HepG2 (cell line): ENCODE results near the gene CHMP1A. TPM values are rescaled to one million over a fixed set of nuclear protein-coding genes. Genes with fewer than 3 reads are reported as not detected.

Experiments used
- CTCF ChIP-seq: sonication (generic); formaldehyde crosslinking; IDR thresholded peaks from 2 replicates; pipeline ENCODE4 v1.5.0; 2020; ENCODE audit warnings: mild to moderate bottlenecking, missing genetic modification reagents, moderate library complexity
- GZF1 ChIP-seq: sonication (generic); formaldehyde crosslinking; IDR thresholded peaks from 2 replicates; pipeline ENCODE4 v1.5.1; 2020; ENCODE audit warnings: mild to moderate bottlenecking, missing genetic modification reagents
- HCFC1 ChIP-seq: fragments of 150-350 bp; IDR thresholded peaks from 2 replicates; pipeline ENCODE4 v1.6.1; 2014; ENCODE audit warnings: low read depth, low read length
- HOXA9 ChIP-seq: sonication (generic); formaldehyde crosslinking; IDR thresholded peaks from 2 replicates; pipeline ENCODE4 v1.8.1; 2022; ENCODE audit warnings: missing genetic modification reagents, mild to moderate bottlenecking, moderate library complexity, borderline replicate concordance
- MLX ChIP-seq: IDR thresholded peaks from 2 replicates; pipeline ENCODE4 v1.6.1; 2016
- NFATC3 ChIP-seq: sonication (generic); formaldehyde crosslinking; IDR thresholded peaks from 2 replicates; pipeline ENCODE4 v1.5.1; 2020; ENCODE audit warnings: mild to moderate bottlenecking, missing genetic modification reagents
- SMARCE1 ChIP-seq: fragments of 450-650 bp; IDR thresholded peaks from 2 replicates; pipeline ENCODE4 v1.6.1; 2017; ENCODE audit warnings: borderline replicate concordance
- TAF1 ChIP-seq: sonication (generic); formaldehyde crosslinking; IDR thresholded peaks from 2 replicates; pipeline ENCODE4 v1.4.0; 2020; ENCODE audit warnings: missing genetic modification reagents
- ZNF142 ChIP-seq: sonication (generic); formaldehyde crosslinking; IDR thresholded peaks from 2 replicates; pipeline ENCODE4 v1.4.0; 2020; ENCODE audit warnings: missing genetic modification reagents
- ZNF18 ChIP-seq: sonication (generic); formaldehyde crosslinking; IDR thresholded peaks from 2 replicates; pipeline ENCODE4 v1.8.0; 2022; ENCODE audit warnings: mild to moderate bottlenecking, missing genetic modification reagents; ENCODE audit not compliant: insufficient replicate concordance
- ZNF274 ChIP-seq: sonication (generic); formaldehyde crosslinking; IDR thresholded peaks from 2 replicates; pipeline ENCODE4 v1.5.1; 2020; ENCODE audit warnings: mild to moderate bottlenecking, missing genetic modification reagents
- ZNF556 ChIP-seq: sonication (generic); formaldehyde crosslinking; IDR thresholded peaks from 2 replicates; pipeline ENCODE4 v1.4.0; 2020; ENCODE audit warnings: mild to moderate bottlenecking, missing genetic modification reagents, borderline replicate concordance
- ZNF576 ChIP-seq: sonication (generic); formaldehyde crosslinking; IDR thresholded peaks from 2 replicates; pipeline ENCODE4 v1.4.0; 2020; ENCODE audit warnings: mild to moderate bottlenecking, missing genetic modification reagents
- ZNF580 ChIP-seq: IDR thresholded peaks from 2 replicates; pipeline ENCODE4 v1.6.1; 2016; ENCODE audit warnings: low read depth, borderline replicate concordance
- ZNF782 ChIP-seq: sonication (generic); formaldehyde crosslinking; IDR thresholded peaks from 2 replicates; pipeline ENCODE4 v1.4.0; 2020; ENCODE audit warnings: missing genetic modification reagents, mild to moderate bottlenecking, borderline replicate concordance
- ZSCAN29 ChIP-seq: sonication (generic); formaldehyde crosslinking; conservative IDR thresholded peaks from 2 replicates; pipeline ENCODE4 v1.4.0; 2020; ENCODE audit warnings: mild to moderate bottlenecking, missing genetic modification reagents
- polyA plus RNA-seq, 8 experiments: library from polyadenylated mRNA; depleted of rRNA in 3 of 8; stranded (reverse) in 7 of 8; unstranded in 1 of 8; fragments of >200 nt; fragmentation: Illumina TruSeq in 4 of 8; extraction: Trizol in 4 of 8; gene quantifications; 2 replicates each; pipeline versions ENCODE4 v1.2.1 to v1.2.3, GENCODE V29; 2011 to 2016; ENCODE audit warnings: low read depth in 4 of 8, missing spikeins in 1 of 8, mixed read lengths in 1 of 8; ENCODE audit not compliant: insufficient read depth in 1 of 8
- total RNA-seq, 5 experiments: library from RNA; depleted of rRNA; stranded (reverse); fragments of >200 nt; fragmentation: Illumina TruSeq; extraction: Trizol; gene quantifications; 2 replicates each; pipeline ENCODE4 v1.2.3, GENCODE V29; 2016; ENCODE audit warnings: low read depth in 1 of 5

Gene CHMP1A
- total and polyA plus RNA-seq, 2 of the 13 experiments (the other 11 are each of a cell fraction or from before 2014, with no cell fraction given): 69.4 to 73.3 TPM

- TF ChIP-seq ZNF142 (no peak), SMARCE1 (no peak), ZNF18 (CRISPR knock-in tag) (no peak), NFATC3 (CRISPR knock-in tag) (no peak), HOXA9 (CRISPR knock-in tag) (no peak), ZNF576 (no peak), CTCF (CRISPR knock-in tag) (no peak), HCFC1 (0 out of 2 replicates have a peak, but pooled peaks have one; percentile 10), GZF1 (CRISPR knock-in tag) (no peak), ZNF556 (CRISPR knock-in tag) (no peak), ZNF580 (CRISPR knock-in tag) (0 out of 2 replicates have a peak, but pooled peaks have one; percentile 60), MLX (CRISPR knock-in tag) (no peak), TAF1 (CRISPR knock-in tag) (0 out of 2 replicates have a peak, but pooled peaks have one; percentile 29), ZSCAN29 (no peak), ZNF274 (CRISPR knock-in tag) (no peak; the same call in 1 of the 2 replicates), ZNF782 (CRISPR knock-in tag) (no peak)
Measured at GRCh38 chr16:89623511-89624261, 33.8 kb downstream of the CHMP1A start (continued).
